Left lung (tissue), 10 donors: ENCODE data around the gene DCTD. TPM values are rescaled to one million over a fixed set of nuclear protein-coding genes. Genes with fewer than 3 reads are reported as not detected.

Experiments
- ATAC-seq: fragments of 200-7000 bp; cut with Tn5 transposase; one replicate; pipeline ENCODE4 v1.9.1; 2020; ENCODE audit warnings: moderate library complexity
- DNase-seq, 4 donors: peaks; one replicate each; pipeline ENCODE4 v3.0.0-alpha.2; 2013 to 2020
- H3K27ac ChIP-seq, 2 donors: fragments of 200-600 bp; sonication (generic) in 1 of 2; one replicate each; pipeline versions ENCODE4 v1.5.0 to v1.8.0; 2020 to 2021
- H3K27me3 ChIP-seq, 2 donors: fragments of 200-600 bp; sonication (generic) in 1 of 2; one replicate each; pipeline versions ENCODE4 v1.5.0 to v1.8.0; 2020 to 2021
- H3K36me3 ChIP-seq, 2 donors: fragments of 200-600 bp; sonication (generic) in 1 of 2; one replicate each; pipeline versions ENCODE4 v1.5.0 to v1.8.0; 2020 to 2021
- H3K4me1 ChIP-seq, 2 donors: fragments of 200-600 bp; one replicate each; pipeline ENCODE4 v1.8.0; 2021
- H3K4me3 ChIP-seq, 2 donors: fragments of 200-600 bp; sonication (generic) in 1 of 2; one replicate each; pipeline versions ENCODE4 v1.5.0 to v1.8.0; 2020 to 2021; ENCODE audit warnings: mild to moderate bottlenecking in 1 of 2
- H3K9me3 ChIP-seq, 2 donors: fragments of 200-600 bp; sonication (generic) in 1 of 2; one replicate each; pipeline versions ENCODE4 v1.5.0 to v1.8.0; 2020 to 2021
- CTCF ChIP-seq, 2 donors: fragments of 200-600 bp; sonication (generic) in 1 of 2; IDR thresholded peaks; one replicate each; pipeline versions ENCODE4 v1.5.0 to v1.8.0; 2021; ENCODE audit warnings: antibody characterized with exemption in 2 of 2
- intact Hi-C, 2 donors: fragments of 100-400 bp; cut with DNase I; formaldehyde crosslinking; loops; one replicate each; pipeline versions ENCODE4 v1.11.2 to v1.14.2; 2022
- polyA plus RNA-seq, 6 donors: library from polyadenylated mRNA; unstranded; fragments of 120-200 nt; gene quantifications; one replicate each; pipeline ENCODE4 v1.2.1, GENCODE V29; 2013; ENCODE audit not compliant: insufficient read length in 6 of 6
- total RNA-seq, 2 donors: library from RNA; stranded (reverse); fragmentation: NEBNext Ultra II Directional; extraction: Animal tissue kit (Norgen Biotek cat#: 25700); gene quantifications; one replicate each; pipeline ENCODE4 v1.2.1, GENCODE V29; 2021
- donor health status: DM: no; HTN: yes; CAD: no.
- donor health status: DM: no; HTN: no; CAD: no.

Gene DCTD
- total and polyA plus RNA-seq, 8 donors = 83.4 to 116 (median 105) TPM

GRCh38 chr4:182873289-182873688 lies 43.9 kb downstream of the DCTD start:
- no peak for ATAC-seq
- no peaks in the 10 kb centered on the region for H3K9me3 ChIP-seq
- no peak for TF ChIP-seq CTCF (IDR thresholded peaks at IDR 0.05)
- H3K4me1 ChIP-seq = no peaks in the 10 kb centered on the region
- H3K27me3 ChIP-seq = no peaks in the 10 kb centered on the region
- no peak overlapping the region for H3K27ac ChIP-seq
- H3K36me3 ChIP-seq = peaks cover 0 to 13% of the 10 kb centered on the region in 2 donors
- no peak for DNase-seq
- intact Hi-C loops = no loop called here
- no peak overlapping the region for H3K4me3 ChIP-seq

GRCh38 chr4:182872886-182873285 lies 44.3 kb downstream of the DCTD start:
- H3K27me3 ChIP-seq = no peaks in the 10 kb centered on the region
- H3K9me3 ChIP-seq = no peaks in the 10 kb centered on the region
- TF ChIP-seq CTCF (IDR thresholded peaks at IDR 0.05) = no peak
- H3K27ac ChIP-seq = no peak overlapping the region
- intact Hi-C loops = no loop called here
- H3K4me3 ChIP-seq = no peak overlapping the region
- peaks cover 0 to 13% of the 10 kb centered on the region in 2 donors for H3K36me3 ChIP-seq
- ATAC-seq (no peak), DNase-seq (no peak)
- H3K4me1 ChIP-seq = no peaks in the 10 kb centered on the region

- ATAC-seq (no peak), DNase-seq (no peak)
- no peaks in the 10 kb centered on the region for H3K27me3 ChIP-seq
- no peaks in the 10 kb centered on the region for H3K4me1 ChIP-seq
- no peak overlapping the region for H3K27ac ChIP-seq
- no peak for TF ChIP-seq CTCF (IDR thresholded peaks at IDR 0.05)
- H3K36me3 ChIP-seq = peaks cover 0 to 13% of the 10 kb centered on the region in 2 donors
- intact Hi-C loops = no loop called here
- H3K9me3 ChIP-seq = no peaks in the 10 kb centered on the region
- no peak overlapping the region for H3K4me3 ChIP-seq
These were observed 45.6 kb downstream of the DCTD start for GRCh38 chr4:182871616-182872015.

- Histone ChIP-seq H3K27me3 (no peaks in the 10 kb centered on the region), H3K27ac (no peak overlapping the region), H3K4me3 (no peak overlapping the region), H3K36me3 (peaks cover 0 to 9% of the 10 kb centered on the region in 2 donors), H3K4me1 (no peaks in the 10 kb centered on the region), H3K9me3 (no peaks in the 10 kb centered on the region)
- DNase-seq = no peak
- intact Hi-C loops = no loop called here
- TF ChIP-seq CTCF (IDR thresholded peaks at IDR 0.05) = no peak
- no peak for ATAC-seq
These were observed 47.5 kb downstream of the DCTD start for GRCh38 chr4:182869697-182870096.

- intact Hi-C loops = no loop called here
- no peaks in the 10 kb centered on the region for H3K27me3 ChIP-seq
- H3K9me3 ChIP-seq = no peaks in the 10 kb centered on the region
- no peak for TF ChIP-seq CTCF (IDR thresholded peaks at IDR 0.05)
- no peak for DNase-seq
- no peak overlapping the region for H3K27ac ChIP-seq
- H3K4me3 ChIP-seq = no peak overlapping the region
- no peaks in the 10 kb centered on the region for H3K4me1 ChIP-seq
- H3K36me3 ChIP-seq = no peaks in the 10 kb centered on the region
- ATAC-seq = no peak
These were observed 50.4 kb downstream of the DCTD start for GRCh38 chr4:182866746-182867145.
